HEK293T (cell line): ENCODE measurements around the gene LENG9.

Experiments used
- CTCF ChIA-PET: fragments of 350-600 bp; formaldehyde crosslinking; extraction: SDS; loops from one replicate; lab custom pipeline; 2021; ENCODE audit warnings: antibody characterized with exemption, inconsistent platforms; lab: Yijun Ruan, JAX
- POLR2A ChIA-PET: fragments of 350-600 bp; formaldehyde crosslinking; extraction: SDS; loops from one replicate; lab custom pipeline; 2020; ENCODE audit warnings: antibody characterized with exemption, inconsistent platforms; lab: Yijun Ruan, JAX
- DNase-seq: peaks from one replicate; pipeline ENCODE4 v3.0.0; 2012; ENCODE audit warnings: mixed read lengths; ENCODE audit errors: extremely low spot score
- ARNT ChIP-seq: fragments of 450-650 bp; IDR thresholded peaks from 2 replicates; pipeline ENCODE4 v1.6.1; 2017; ENCODE audit warnings: mild to moderate bottlenecking
- BHLHE40 ChIP-seq: fragments of 450-650 bp; IDR thresholded peaks from 2 replicates; pipeline ENCODE4 v1.6.1; 2016; ENCODE audit warnings: mild to moderate bottlenecking, moderate library complexity, borderline replicate concordance
- CTBP1 ChIP-seq: fragments of 450-650 bp; IDR thresholded peaks from 2 replicates; pipeline ENCODE4 v1.6.1; 2016; ENCODE audit warnings: borderline replicate concordance
- ELF4 ChIP-seq: fragments of 450-650 bp; IDR thresholded peaks from 2 replicates; pipeline ENCODE4 v1.6.1; 2017; ENCODE audit warnings: antibody characterized with exemption
- FOXA1 ChIP-seq: fragments of 450-650 bp; IDR thresholded peaks from 2 replicates; pipeline ENCODE4 v1.6.1; 2016; ENCODE audit warnings: mild to moderate bottlenecking
- FOXK2 ChIP-seq: fragments of 450-650 bp; IDR thresholded peaks from 2 replicates; pipeline ENCODE4 v1.6.1; 2016; ENCODE audit warnings: mild to moderate bottlenecking
- FOXM1 ChIP-seq: fragments of 450-650 bp; IDR thresholded peaks from 2 replicates; pipeline ENCODE4 v1.6.1; 2017; ENCODE audit warnings: mild to moderate bottlenecking, borderline replicate concordance
- HDGF ChIP-seq: fragments of 450-650 bp; IDR thresholded peaks from 2 replicates; pipeline ENCODE4 v1.6.1; 2017; ENCODE audit warnings: antibody characterized with exemption, borderline replicate concordance
- L3MBTL2 ChIP-seq: fragments of 450-650 bp; conservative IDR thresholded peaks from 2 replicates; pipeline ENCODE4 v1.6.1; 2016; ENCODE audit warnings: mild to moderate bottlenecking
- LEF1 ChIP-seq: fragments of 450-650 bp; IDR thresholded peaks from 2 replicates; pipeline ENCODE4 v1.6.1; 2017; ENCODE audit warnings: mild to moderate bottlenecking, borderline replicate concordance
- NFRKB ChIP-seq: fragments of 450-650 bp; IDR thresholded peaks from 2 replicates; pipeline ENCODE4 v1.6.1; 2016; ENCODE audit warnings: mild to moderate bottlenecking, moderate library complexity
- SP1 ChIP-seq: fragments of 450-650 bp; IDR thresholded peaks from 2 replicates; pipeline ENCODE4 v1.6.1; 2017
- SUZ12 ChIP-seq: fragments of 450-650 bp; IDR thresholded peaks from 2 replicates; pipeline ENCODE4 v1.6.1; 2016; ENCODE audit warnings: mild to moderate bottlenecking
- TARDBP ChIP-seq: fragments of 450-650 bp; IDR thresholded peaks from 2 replicates; pipeline ENCODE4 v1.6.1; 2016
- ZNF384 ChIP-seq: fragments of 450-650 bp; IDR thresholded peaks from 2 replicates; pipeline ENCODE4 v1.6.1; 2016
- TF ChIP-seq, protein P1 (sequence below): fragments of 450-650 bp; IDR thresholded peaks from 2 replicates; pipeline ENCODE4 v1.6.1; 2016

The LENG9 gene

DNA sequence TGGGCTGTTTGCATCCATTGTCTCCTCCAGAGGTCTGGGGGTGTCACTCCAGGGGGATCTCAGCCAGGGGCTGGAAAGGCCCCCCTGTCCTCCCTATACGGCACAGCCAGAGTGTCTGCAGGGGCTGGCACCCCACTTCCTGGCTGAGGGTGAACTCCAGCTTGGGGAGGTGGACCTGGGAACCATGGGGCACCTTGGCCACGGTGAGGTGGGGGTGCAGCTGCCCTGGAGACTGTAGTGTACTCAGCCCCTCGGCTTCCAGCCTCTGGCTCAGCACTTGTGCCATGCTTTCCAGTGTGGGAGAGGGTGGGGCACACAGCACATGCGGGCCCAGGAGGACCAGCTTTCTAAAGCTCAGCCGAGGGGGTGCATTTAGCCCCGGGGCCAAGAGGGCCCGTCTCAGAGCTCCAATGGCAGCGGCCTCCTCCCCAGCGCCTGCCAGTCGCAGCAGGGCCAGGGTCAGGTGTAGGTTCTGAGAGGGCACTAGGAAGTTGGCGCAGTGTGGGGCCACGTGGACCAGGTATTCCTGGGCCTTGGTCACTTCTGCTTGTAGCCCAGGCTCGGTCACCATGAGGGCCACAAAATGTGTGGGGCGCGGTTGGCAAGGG, 1.4 kb downstream of the LENG9 start:
- TF ChIP-seq HDGF: no peak
- no peak for TF ChIP-seq SP1
- no peak for TF ChIP-seq ELF4
- TF ChIP-seq NFRKB: no peak
- TF ChIP-seq ARNT: no peak
- no peak for TF ChIP-seq LEF1
- POLR2A ChIA-PET: interaction anchor here (1.0 to 6.5 kb wide), 5 partner anchors 9 to 34 kb away, joined by 3 to 97 read pairs (median 4); partner anchors contain the start of gene LENG8
- CTCF ChIA-PET: no interaction called here
- no peak for DNase-seq

DNA sequence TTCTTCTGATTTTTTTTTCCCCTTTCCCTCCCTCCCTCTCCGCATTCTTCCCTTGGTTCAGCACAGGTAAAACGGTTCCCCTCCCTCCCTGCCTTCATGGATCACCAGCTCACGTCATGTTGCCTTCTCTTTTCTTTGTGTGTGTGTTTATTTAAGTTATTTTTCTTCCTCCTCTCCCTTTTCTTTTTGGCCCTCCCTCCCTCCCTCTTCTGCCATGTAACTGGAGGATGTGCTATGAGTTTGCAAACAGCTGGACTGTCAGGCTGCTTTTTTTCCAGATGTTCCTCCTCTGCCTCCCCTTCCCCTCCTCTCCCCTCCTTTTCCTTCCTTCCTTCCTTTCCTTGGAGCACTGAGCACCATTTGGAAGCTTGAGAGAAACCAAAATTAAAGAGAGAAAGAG, 2.0 kb downstream of the LENG9 start:
- POLR2A ChIA-PET: interaction anchor here (1.3 to 6.5 kb wide), 3 partner anchors 8 to 31 kb away, joined by 4 to 97 read pairs (median 5); partner anchors contain the start of gene LENG8
- TF ChIP-seq TARDBP: no peak
- CTCF ChIA-PET: no interaction called here
- no peak for DNase-seq

DNA sequence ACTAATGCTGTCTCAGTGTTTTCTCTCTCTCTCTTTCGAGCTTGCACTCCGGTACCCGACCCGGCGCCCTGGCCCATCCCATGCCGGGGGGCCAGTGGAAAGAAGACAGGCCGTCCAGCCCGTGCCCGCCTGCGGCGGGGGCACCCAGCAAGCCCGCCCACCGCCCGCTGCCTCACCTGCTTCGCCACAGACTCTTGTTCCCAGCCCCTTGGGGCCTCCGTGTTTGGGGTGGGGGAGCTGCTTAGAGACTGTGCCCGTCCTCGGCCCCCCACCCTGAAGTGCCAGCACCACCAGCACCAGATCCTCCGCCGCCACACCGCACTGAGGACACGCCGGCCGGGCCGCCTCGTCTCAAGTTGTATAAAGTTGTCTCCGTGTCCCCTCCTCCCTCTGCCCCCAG, 2.4 kb downstream of the LENG9 start:
- CTCF ChIA-PET: no interaction called here
- POLR2A ChIA-PET: interaction anchor here (1.6 to 6.5 kb wide), 2 partner anchors 12 to 31 kb away, joined by 4 to 97 read pairs; partner anchors contain the start of gene LENG8
- no peak for TF ChIP-seq LEF1
- TF ChIP-seq ARNT: no peak
- no peak for TF ChIP-seq CTBP1
- no peak for TF ChIP-seq BHLHE40
- no peak for TF ChIP-seq NFRKB
- no peak for TF ChIP-seq ELF4
- TF ChIP-seq ZNF384: no peak
- TF ChIP-seq, protein P1, sequence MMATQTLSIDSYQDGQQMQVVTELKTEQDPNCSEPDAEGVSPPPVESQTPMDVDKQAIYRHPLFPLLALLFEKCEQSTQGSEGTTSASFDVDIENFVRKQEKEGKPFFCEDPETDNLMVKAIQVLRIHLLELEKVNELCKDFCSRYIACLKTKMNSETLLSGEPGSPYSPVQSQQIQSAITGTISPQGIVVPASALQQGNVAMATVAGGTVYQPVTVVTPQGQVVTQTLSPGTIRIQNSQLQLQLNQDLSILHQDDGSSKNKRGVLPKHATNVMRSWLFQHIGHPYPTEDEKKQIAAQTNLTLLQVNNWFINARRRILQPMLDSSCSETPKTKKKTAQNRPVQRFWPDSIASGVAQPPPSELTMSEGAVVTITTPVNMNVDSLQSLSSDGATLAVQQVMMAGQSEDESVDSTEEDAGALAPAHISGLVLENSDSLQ: no peak
- no peak for TF ChIP-seq FOXA1
- TF ChIP-seq SP1: no peak

DNA sequence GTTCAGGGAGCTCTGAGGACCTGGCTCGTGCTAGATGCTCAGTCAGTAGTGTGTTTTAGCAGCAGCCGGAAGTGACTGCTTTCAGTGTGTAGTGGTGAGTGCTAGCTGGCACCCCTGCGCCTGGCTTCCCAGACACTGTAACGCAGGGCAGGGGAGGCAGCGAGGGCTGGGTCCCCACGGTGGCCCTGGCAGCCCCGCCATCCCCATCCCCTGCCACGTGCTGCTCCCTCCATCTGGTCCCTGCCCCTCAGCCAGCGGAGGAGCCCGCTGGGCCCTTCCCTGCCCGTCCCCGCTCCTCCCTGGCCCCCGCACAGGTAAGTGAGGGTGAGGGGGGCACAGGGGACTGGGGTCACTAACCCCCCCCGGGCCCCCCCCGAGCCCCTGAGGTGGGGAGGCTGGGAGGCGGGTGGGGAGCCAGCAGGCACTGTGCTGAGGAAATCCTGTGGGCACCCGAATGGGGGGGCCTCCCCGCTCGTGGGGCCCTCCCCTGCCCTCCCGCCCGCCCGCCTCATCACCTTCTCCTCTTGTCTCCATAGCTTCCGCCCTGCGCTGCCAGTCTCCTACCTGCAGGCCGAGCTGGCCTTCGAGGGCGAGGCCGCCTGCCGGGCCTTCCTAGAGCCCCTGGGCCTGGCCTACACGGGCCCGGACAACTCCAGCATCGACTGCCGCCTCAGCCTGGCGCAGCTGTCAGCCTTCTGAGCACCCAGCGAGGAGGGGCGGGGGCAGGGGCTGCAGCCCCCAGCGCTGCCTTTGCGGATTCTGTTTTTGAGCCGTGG, 3.2 kb downstream of the LENG9 start:
- DNase-seq: no peak
- ChIA-PET CTCF (no interaction called here), POLR2A (interaction anchor here (6.5 kb wide), 1 partner anchor 12 kb away, joined by 97 read pairs; the partner anchor contains the start of gene LENG8)
- no peak for TF ChIP-seq FOXK2
- TF ChIP-seq, protein P1: no peak

More for the DNA sequence above, 2.4 kb downstream of the LENG9 start:
- no peak for DNase-seq

DNA sequence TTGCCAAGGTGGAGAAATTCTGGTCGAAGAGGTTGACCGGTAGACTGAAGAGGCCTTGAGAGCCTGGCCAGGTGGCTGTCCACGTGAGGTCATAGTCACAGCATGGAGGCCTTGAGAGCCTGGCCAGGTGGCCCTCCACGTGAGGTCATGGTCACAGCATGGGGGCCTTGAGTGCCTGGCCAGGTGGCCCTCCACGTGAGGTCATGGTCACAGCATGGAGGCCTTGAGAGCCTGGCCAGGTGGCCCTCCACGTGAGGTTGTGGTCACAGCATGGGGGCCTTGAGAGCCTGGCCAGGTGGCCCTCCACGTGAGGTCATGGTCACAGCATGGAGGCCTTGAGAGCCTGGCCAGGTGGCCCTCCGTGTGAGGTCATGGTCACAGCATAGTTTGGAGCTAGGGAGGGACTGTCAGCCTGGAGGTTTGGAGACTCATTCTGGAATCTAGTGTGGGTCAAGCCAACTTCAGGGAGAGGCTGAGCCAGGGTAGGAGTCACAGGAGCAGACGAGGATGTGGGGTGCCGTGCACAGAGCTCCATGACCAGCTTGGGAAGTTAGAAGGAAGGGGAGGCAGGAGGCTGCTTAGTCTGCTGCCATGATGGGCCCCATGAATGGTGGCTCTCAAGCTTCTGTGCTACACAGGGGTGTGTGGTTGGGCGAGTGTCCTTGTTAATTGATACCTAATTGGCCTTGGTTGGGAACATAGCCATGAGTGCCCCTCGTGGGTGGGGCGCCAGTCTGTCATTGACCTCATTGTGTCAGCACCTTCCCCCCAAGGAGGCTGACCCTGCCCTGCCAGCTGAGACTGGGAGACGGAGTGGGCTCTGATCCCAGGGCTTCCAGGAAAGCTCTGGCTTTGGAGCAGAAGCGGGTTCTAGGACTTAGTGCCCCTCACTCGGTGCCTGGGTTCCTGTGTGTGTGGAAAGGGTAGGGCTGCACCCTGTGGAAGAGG, 4.0 kb downstream of the LENG9 start:
- TF ChIP-seq SP1: no peak
- CTCF ChIA-PET: interaction anchor here (0.7 kb wide), 1 partner anchor 414 kb away, joined by 5 read pairs; the partner anchor contains the start of gene FCAR
- POLR2A ChIA-PET: interaction anchor here (6.5 kb wide), 1 partner anchor 11 kb away, joined by 97 read pairs; the partner anchor contains the start of gene LENG8
- no peak for DNase-seq

DNA sequence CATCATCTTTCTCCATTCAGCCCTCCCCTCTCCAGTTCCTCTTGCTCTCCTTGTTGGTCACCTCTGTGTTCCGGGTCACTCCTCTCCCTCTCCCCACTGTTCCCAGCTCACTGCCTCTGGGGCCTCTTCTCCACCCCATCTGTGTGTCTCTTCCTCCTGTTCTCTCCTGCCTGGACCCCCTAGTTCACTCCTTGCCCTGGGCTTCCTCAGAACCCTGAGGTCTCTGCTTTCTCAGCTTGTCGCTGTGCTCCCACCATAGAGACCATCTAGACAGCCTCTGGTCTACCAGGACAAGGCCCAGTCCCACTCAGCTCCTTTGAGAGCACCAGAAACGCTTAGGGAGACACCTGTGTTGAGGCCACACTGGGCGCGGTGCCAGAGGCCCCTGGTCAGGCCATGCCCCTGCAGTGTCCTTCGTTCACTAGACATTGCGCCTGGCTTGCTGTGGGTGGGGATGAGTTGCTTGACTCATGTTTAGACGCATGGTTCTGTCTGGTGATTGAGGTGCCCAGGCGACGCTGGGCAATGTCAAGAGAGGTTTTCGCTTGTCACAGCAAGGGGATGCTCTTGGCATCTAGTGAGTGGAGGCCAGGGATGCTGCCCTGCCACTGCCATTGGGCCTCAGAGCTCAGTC, 4.8 kb downstream of the LENG9 start:
- CTCF ChIA-PET: no interaction called here
- DNase-seq: no peak
- POLR2A ChIA-PET: interaction anchor here (6.5 kb wide), 1 partner anchor 10 kb away, joined by 97 read pairs; the partner anchor contains the start of gene LENG8
- TF ChIP-seq SUZ12 (no peak), ZNF384 (no peak), CTBP1 (no peak), NFRKB (no peak), ELF4 (no peak), L3MBTL2 (no peak), BHLHE40 (no peak), HDGF (no peak), SP1 (no peak), ARNT (no peak), FOXM1 (no peak), FOXK2 (no peak), LEF1 (no peak), FOXA1 (no peak), TARDBP (no peak)
- TF ChIP-seq, protein P1: no peak
